ACC112 (cell line): ENCODE measurements around the gene DIDO1.

Source experiments
- H2AFZ ChIP-seq: fragments of 200-600 bp; sonication (generic); one replicate; pipeline ENCODE4 v1.6.0; 2017; ENCODE audit warnings: antibody characterized with exemption, low read length; ENCODE audit not compliant: unreplicated experiment
- H3K27ac ChIP-seq: fragments of 200-600 bp; sonication (generic); 2 replicates; pipeline ENCODE4 v1.5.1; 2014; ENCODE audit warnings: low read depth, mild to moderate bottlenecking, antibody characterized with exemption, low read length, moderate library complexity
- H3K27me3 ChIP-seq: fragments of 200-600 bp; sonication (generic); 2 replicates; pipeline ENCODE4 v1.6.1; 2014; ENCODE audit warnings: mild to moderate bottlenecking, antibody characterized with exemption, low read length, moderate library complexity, mixed read lengths; ENCODE audit not compliant: insufficient read depth
- H3K36me3 ChIP-seq: fragments of 200-600 bp; sonication (generic); 2 replicates; pipeline ENCODE4 v1.6.1; 2016; ENCODE audit warnings: mild to moderate bottlenecking, antibody characterized with exemption, low read length, moderate library complexity, mixed read lengths; ENCODE audit not compliant: insufficient read depth
- H3K4me1 ChIP-seq: fragments of 200-600 bp; sonication (generic); one replicate; pipeline ENCODE4 v1.6.1; 2016; ENCODE audit warnings: low read length, mixed read lengths; ENCODE audit not compliant: insufficient read depth, unreplicated experiment, control insufficient read depth
- H3K4me3 ChIP-seq: fragments of 200-600 bp; sonication (generic); 2 replicates; pipeline ENCODE4 v1.5.1; 2014; ENCODE audit warnings: mild to moderate bottlenecking, low read depth, low read length
- H3K79me2 ChIP-seq: fragments of 200-600 bp; sonication (generic); one replicate; pipeline ENCODE4 v1.6.0; 2016; ENCODE audit warnings: low read length; ENCODE audit not compliant: control insufficient read depth, unreplicated experiment, insufficient read depth

The DIDO1 gene

GRCh38 chr20:62836967-62837490 lies 89.3 kb downstream of the DIDO1 start:
- no peak overlapping the region for H3K27ac ChIP-seq
- H3K4me1 ChIP-seq = no peaks in the 10 kb centered on the region

DNA sequence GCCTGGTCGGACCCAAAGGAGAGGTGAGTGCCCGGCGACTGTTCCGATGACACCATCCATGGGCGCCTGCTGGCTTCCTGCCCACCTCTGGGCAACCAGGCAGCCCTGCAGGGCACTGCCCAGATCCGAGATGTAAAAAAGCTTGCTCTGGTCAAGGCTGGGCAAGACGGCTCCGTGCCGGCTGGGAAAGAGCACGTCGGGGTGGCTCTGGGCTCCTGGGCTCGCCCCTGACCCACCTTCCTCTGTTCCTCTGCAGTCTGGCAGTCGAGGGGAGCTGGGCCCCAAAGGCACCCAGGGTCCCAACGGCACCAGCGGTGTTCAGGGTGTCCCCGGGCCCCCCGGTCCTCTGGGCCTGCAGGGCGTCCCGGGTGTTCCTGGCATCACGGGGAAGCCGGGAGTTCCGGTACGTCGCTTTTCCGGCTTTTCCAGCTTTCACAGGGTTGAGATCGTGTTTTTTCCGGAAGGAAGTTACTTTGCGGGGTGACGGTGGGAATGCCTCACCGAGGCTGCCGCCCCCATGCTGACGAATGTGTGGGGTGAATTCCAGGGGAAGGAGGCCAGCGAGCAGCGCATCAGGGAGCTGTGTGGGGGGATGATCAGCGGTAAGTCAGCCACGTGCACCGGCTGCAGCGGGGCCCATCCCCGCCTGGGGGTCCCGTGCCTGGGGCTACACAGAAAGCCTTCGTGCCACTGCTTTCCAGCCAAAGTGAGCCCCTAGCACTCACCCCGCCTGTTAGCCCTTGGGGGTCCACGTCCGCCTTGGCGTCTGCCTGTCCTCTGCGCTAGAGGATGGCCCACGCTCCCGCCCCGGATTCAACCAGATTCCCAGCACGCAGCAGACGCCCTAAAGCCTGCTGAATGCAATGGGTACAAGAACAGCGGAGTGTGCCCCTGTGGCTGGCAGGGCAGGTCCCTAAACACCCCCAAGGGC lies 90.1 kb downstream of the DIDO1 start:
- Histone ChIP-seq H3K79me2 (no peaks in the 10 kb centered on the region), H3K4me3 (no peak overlapping the region), H3K27ac (no peak overlapping the region), H3K36me3 (no peaks in the 10 kb centered on the region), H3K27me3 (no peaks in the 10 kb centered on the region), H3K4me1 (no peaks in the 10 kb centered on the region), H2AFZ (no peak overlapping the region)

More at GRCh38 chr20:62836967-62837490, 89.3 kb downstream of the DIDO1 start:
- no peaks in the 10 kb centered on the region for H3K79me2 ChIP-seq
- H3K36me3 ChIP-seq = no peaks in the 10 kb centered on the region
- H3K27me3 ChIP-seq = no peaks in the 10 kb centered on the region
- H2AFZ ChIP-seq = no peak overlapping the region
- no peak overlapping the region for H3K4me3 ChIP-seq

- Histone ChIP-seq H3K27ac (no peak overlapping the region), H3K4me3 (no peak overlapping the region), H3K4me1 (no peaks in the 10 kb centered on the region), H2AFZ (no peak overlapping the region), H3K79me2 (no peaks in the 10 kb centered on the region), H3K36me3 (no peaks in the 10 kb centered on the region), H3K27me3 (no peaks in the 10 kb centered on the region)
These were observed 91.2 kb downstream of the DIDO1 start for GRCh38 chr20:62834967-62835730.

DNA sequence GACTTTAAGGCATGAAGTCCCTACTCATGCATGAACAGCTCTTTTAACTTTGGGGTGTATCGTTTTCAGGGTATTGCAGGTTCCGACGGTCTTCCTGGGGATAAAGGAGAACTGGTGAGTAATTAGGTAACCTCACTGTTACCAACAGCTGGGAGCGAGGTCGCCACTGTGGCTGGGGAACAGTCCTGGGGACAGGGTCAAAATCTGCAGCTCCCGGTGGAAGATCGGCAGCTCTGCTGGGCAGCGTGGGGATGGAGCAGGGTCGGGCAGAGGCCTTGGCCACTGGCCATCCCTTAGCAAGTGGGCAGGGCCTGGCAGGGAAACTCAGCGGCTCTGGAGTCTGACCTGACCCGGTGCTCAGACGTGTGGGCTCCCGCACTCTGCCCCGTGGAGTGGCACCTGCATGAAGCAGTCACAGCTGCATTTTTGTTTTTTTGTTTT lies 93.3 kb downstream of the DIDO1 start:
- no peak overlapping the region for H2AFZ ChIP-seq
- no peaks in the 10 kb centered on the region for H3K27me3 ChIP-seq
- no peaks in the 10 kb centered on the region for H3K4me1 ChIP-seq
- H3K4me3 ChIP-seq = no peak overlapping the region
- no peaks in the 10 kb centered on the region for H3K36me3 ChIP-seq
- H3K27ac ChIP-seq = no peak overlapping the region
- H3K79me2 ChIP-seq = no peaks in the 10 kb centered on the region

GRCh38 chr20:62832212-62832922 lies 93.9 kb downstream of the DIDO1 start:
- no peaks in the 10 kb centered on the region for H3K79me2 ChIP-seq
- H2AFZ ChIP-seq = no peak overlapping the region
- no peaks in the 10 kb centered on the region for H3K27me3 ChIP-seq
- H3K36me3 ChIP-seq = no peaks in the 10 kb centered on the region
- no peak overlapping the region for H3K27ac ChIP-seq
- no peak overlapping the region for H3K4me3 ChIP-seq
- no peaks in the 10 kb centered on the region for H3K4me1 ChIP-seq

GRCh38 chr20:62831854-62832211 lies 94.5 kb downstream of the DIDO1 start:
- no peaks in the 10 kb centered on the region for H3K79me2 ChIP-seq
- no peak overlapping the region for H3K4me3 ChIP-seq
- H3K4me1 ChIP-seq = no peaks in the 10 kb centered on the region
- no peaks in the 10 kb centered on the region for H3K27me3 ChIP-seq
- H3K27ac ChIP-seq = no peak overlapping the region
- H2AFZ ChIP-seq = no peak overlapping the region
- H3K36me3 ChIP-seq = no peaks in the 10 kb centered on the region

DNA sequence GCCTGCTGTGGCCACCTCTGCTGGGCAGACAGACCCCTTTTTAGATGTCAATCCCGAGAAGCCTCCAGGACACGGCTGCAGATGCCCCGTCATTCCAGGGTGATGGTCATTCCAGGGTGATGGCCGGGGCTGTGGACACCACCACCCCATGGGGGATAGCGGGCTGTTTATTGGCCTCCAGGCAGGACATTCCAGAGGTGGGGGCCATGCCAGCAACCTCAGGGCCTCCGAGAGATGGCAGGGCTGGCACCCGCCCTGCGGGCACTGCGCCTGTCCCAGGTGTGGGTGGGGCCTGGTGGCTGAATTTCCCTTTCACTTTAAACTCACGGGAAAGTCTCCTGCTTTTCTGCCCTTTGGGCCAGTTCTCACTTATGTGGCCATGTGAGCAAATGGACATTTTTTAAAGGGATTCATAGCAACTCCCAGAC lies 94.9 kb downstream of the DIDO1 start:
- no peaks in the 10 kb centered on the region for H3K4me1 ChIP-seq
- H2AFZ ChIP-seq = no peak overlapping the region
- H3K27me3 ChIP-seq = no peaks in the 10 kb centered on the region
- H3K79me2 ChIP-seq = no peaks in the 10 kb centered on the region
- H3K27ac ChIP-seq = no peak overlapping the region
- H3K4me3 ChIP-seq = no peak overlapping the region
- H3K36me3 ChIP-seq = no peaks in the 10 kb centered on the region

- no peak overlapping the region for H2AFZ ChIP-seq
- no peak overlapping the region for H3K27ac ChIP-seq
- no peaks in the 10 kb centered on the region for H3K79me2 ChIP-seq
- no peaks in the 10 kb centered on the region for H3K4me1 ChIP-seq
- H3K27me3 ChIP-seq = no peaks in the 10 kb centered on the region
- no peak overlapping the region for H3K4me3 ChIP-seq
- H3K36me3 ChIP-seq = no peaks in the 10 kb centered on the region
These were observed 95.5 kb downstream of the DIDO1 start for GRCh38 chr20:62830821-62831220.

DNA sequence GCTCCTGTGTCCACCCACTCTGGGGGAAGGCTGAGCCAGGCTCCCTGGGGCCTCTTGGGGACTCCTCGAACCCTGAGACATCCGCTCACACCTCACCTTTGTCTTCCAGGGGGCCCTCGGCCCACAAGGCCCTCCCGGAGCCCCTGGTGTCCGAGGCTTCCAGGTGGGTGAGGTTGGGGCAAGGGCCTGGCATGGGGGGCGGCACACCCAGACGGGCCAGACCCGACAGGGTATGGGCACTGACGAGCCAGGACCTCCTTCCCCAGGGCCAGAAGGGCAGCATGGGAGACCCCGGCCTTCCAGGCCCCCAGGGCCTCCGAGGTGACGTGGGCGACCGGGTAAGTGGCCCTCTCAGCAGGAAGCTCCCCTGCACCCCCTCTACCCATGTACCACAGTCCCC lies 96.1 kb downstream of the DIDO1 start:
- H3K4me3 ChIP-seq = no peak overlapping the region
- no peak overlapping the region for H3K27ac ChIP-seq

More for the DNA sequence above, 96.1 kb downstream of the DIDO1 start:
- H3K4me1 ChIP-seq = no peaks in the 10 kb centered on the region
- no peaks in the 10 kb centered on the region for H3K36me3 ChIP-seq
- H3K27me3 ChIP-seq = no peaks in the 10 kb centered on the region
- H3K79me2 ChIP-seq = no peaks in the 10 kb centered on the region
- H2AFZ ChIP-seq = no peak overlapping the region
